WERI-Rb-1 (cell line): Measurements from ENCODE around the gene PPP2R2C.

Source experiments
- DNase-seq: peaks from one replicate; pipeline ENCODE4 v3.0.0-alpha.2; 2020
- H3K27ac ChIP-seq: fragments of 250-450 bp; sonication (Bioruptor Pico); 2 replicates; pipeline ENCODE4 v1.5.1; 2020; ENCODE audit warnings: mild to moderate bottlenecking, moderate library complexity
- H3K27me3 ChIP-seq: fragments of 250-450 bp; sonication (Bioruptor Pico); 2 replicates; pipeline ENCODE4 v1.5.1; 2021; ENCODE audit warnings: mild to moderate bottlenecking, low read depth, moderate library complexity; ENCODE audit not compliant: insufficient read depth, severe bottlenecking
- H3K36me3 ChIP-seq: fragments of 250-450 bp; sonication (Bioruptor Pico); 2 replicates; pipeline ENCODE4 v1.5.1; 2020; ENCODE audit warnings: mild to moderate bottlenecking, moderate library complexity
- H3K4me3 ChIP-seq: 2 replicates; pipeline ENCODE4 v1.5.1; 2011; ENCODE audit warnings: low read depth, mild to moderate bottlenecking, control low read depth, low read length
- H3K9me3 ChIP-seq: fragments of 250-450 bp; sonication (Bioruptor Pico); 2 replicates; pipeline ENCODE4 v1.5.1; 2021; ENCODE audit warnings: mild to moderate bottlenecking, moderate library complexity; ENCODE audit not compliant: severe bottlenecking
- TF ChIP-seq, protein P1 (sequence below): IDR thresholded peaks from 2 replicates; pipeline ENCODE4 v1.5.1; 2011; ENCODE audit warnings: low read depth, mild to moderate bottlenecking, control low read depth, inconsistent platforms, low read length

Gene PPP2R2C

DNA sequence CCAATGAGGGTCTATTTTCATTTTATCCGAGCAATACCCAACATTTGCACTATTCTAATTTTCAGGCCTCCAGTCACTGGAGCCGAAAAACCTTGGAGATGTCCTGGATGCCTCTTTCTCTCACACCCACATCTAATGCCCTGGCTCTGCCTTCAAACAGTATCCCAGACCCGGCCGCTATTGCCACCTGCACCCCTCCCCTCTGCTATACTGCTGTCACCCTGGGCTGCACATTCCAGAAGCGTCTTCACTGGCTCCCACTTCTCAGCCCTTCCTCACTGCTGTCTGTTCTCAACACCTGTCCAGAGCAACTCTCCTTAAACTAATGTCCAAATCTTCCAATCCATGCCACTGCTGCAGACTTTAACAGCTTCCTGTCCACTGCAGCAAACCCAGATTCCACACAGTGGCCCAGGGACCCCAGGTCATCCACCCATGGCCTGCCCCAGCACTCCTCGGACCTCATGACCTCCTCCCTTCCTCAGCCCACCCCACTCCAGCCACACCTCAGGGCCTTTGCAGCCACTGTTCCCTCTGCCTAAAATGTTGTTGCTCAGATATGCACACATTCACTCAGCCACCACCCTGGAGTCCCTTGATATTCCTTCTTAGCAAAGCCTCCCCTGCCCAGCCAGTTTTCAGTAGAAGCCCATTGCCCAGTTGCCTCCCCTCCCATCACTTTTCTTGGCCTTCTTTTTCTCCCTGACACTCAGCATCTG, 30.5 kb upstream of the PPP2R2C start:
- TF ChIP-seq, protein P1, sequence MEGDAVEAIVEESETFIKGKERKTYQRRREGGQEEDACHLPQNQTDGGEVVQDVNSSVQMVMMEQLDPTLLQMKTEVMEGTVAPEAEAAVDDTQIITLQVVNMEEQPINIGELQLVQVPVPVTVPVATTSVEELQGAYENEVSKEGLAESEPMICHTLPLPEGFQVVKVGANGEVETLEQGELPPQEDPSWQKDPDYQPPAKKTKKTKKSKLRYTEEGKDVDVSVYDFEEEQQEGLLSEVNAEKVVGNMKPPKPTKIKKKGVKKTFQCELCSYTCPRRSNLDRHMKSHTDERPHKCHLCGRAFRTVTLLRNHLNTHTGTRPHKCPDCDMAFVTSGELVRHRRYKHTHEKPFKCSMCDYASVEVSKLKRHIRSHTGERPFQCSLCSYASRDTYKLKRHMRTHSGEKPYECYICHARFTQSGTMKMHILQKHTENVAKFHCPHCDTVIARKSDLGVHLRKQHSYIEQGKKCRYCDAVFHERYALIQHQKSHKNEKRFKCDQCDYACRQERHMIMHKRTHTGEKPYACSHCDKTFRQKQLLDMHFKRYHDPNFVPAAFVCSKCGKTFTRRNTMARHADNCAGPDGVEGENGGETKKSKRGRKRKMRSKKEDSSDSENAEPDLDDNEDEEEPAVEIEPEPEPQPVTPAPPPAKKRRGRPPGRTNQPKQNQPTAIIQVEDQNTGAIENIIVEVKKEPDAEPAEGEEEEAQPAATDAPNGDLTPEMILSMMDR, result no peak
- no peak overlapping the region for H3K4me3 ChIP-seq
- H3K27ac ChIP-seq, result no peak overlapping the region

DNA sequence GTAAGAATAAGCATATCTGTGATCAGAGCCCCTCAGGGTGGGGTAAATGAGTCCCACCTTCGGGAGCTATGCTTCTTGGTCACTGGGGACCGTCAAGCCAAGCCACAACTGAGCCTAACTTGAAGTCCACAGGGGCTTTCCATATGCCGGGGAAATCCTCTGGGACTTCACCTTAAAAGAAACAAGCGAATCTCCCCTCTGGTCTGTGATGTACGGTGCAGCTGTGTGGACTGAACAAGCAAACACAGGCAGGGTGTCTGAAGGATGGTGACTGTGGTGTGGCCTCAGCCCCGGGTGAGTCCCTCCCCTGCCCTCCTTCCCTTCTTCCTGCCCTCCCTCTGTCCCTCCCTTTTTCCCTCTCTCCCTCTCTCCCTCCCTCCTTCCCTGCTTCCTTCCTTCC, 29.7 kb upstream of the PPP2R2C start:
- TF ChIP-seq, protein P1, result no peak
- H3K27ac ChIP-seq, result no peak overlapping the region
- H3K36me3 ChIP-seq, result no peaks in the 10 kb centered on the region
- no peak for DNase-seq
- no peaks in the 10 kb centered on the region for H3K27me3 ChIP-seq
- peaks cover 12% of the 10 kb centered on the region for H3K9me3 ChIP-seq
- no peak overlapping the region for H3K4me3 ChIP-seq

More for the DNA sequence above, 30.5 kb upstream of the PPP2R2C start:
- Histone ChIP-seq H3K27me3 (no peaks in the 10 kb centered on the region), H3K9me3 (peaks cover 15% of the 10 kb centered on the region), H3K36me3 (no peaks in the 10 kb centered on the region)
- DNase-seq, result no peak

DNA sequence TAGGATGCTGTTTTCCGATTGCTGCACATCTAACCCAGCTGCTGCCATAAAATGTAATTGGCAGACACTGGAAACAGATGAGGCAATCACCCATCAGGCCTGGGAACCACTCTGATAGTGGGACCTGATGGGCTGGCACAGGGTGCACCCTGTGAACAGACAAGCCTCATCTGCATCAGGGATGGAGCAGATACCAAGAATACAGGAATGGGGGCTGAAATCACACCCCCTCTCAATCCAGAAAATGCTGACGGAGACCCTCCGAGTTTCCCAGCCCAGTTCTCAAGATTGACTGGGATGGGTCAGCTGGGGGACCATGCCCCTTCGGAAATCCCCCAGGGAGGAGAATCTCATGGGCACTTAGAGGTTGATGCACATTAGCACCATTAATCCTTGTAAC, 28.8 kb upstream of the PPP2R2C start:
- DNase-seq, result no peak
- Histone ChIP-seq H3K36me3 (no peaks in the 10 kb centered on the region), H3K9me3 (peaks cover 4% of the 10 kb centered on the region), H3K27ac (no peak overlapping the region), H3K27me3 (no peaks in the 10 kb centered on the region), H3K4me3 (no peak overlapping the region)
- TF ChIP-seq, protein P1, result no peak

DNA sequence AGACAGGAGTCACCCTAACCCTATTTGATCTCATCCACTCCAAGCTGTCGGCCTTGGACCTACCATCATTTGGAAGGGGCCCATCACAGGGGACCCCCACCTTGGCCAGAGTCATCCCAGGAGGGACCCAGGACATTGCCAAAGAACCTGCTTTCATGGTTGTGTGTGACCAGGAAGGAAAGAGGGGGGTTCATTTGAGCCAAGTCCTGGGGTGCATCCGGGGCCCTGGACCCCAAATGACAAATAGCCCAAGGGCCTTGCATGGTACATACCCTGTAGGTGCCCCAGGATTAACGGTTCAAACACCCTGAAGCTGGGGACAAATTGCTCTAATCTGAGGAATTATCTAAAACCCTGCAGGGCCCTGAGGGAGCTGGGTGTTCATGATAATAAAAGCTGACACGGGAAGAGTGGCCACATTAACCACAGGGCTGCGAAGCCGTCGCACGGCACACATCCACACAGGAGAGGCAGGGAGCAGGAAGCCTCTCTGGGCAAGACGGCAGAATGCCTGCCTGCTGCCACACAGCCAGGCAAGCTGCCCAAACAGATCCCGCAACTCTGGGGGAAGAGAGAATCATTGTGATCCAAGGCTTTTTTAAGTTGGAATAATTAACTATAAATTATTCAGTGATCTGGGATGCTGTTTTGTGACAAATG, 28.2 kb upstream of the PPP2R2C start:
- Histone ChIP-seq H3K4me3 (no peak overlapping the region), H3K27ac (no peak overlapping the region), H3K27me3 (no peaks in the 10 kb centered on the region), H3K36me3 (no peaks in the 10 kb centered on the region), H3K9me3 (peaks cover 3% of the 10 kb centered on the region)
- peak; percentile 62 for DNase-seq
- TF ChIP-seq, protein P1, result no peak

- Histone ChIP-seq H3K4me3 (no peak overlapping the region), H3K27me3 (no peaks in the 10 kb centered on the region), H3K36me3 (no peaks in the 10 kb centered on the region), H3K9me3 (no peaks in the 10 kb centered on the region), H3K27ac (no peak overlapping the region)
- DNase-seq, result no peak
- TF ChIP-seq, protein P1, result no peak
These were observed 26.8 kb upstream of the PPP2R2C start for GRCh38 chr4:6499238-6499600.
